Measurements from ENCODE around the gene CALN1. TPM values are rescaled to one million over a fixed set of nuclear protein-coding genes. Genes with fewer than 3 reads are reported as not detected.
"Not testable (repeated sequence)": the region's sequence is repeated elsewhere in the genome, so short reads cannot be mapped to it uniquely, and the experiment has no call there.

Gene CALN1
- polyA plus RNA-seq, 1 experiment, result not detected

- ChIA-PET POLR2A (no interaction called here), CTCF (no interaction called here)
- no peak overlapping the region for H3K27ac ChIP-seq (ENCODE audit: low read depth, low read length)
- no peaks in the 10 kb centered on the region for H3K27me3 ChIP-seq (ENCODE audit: control insufficient read depth, insufficient read depth, low read length)
- no peak for TF ChIP-seq CTCF (IDR thresholded peaks at IDR 0.05; ENCODE audit: low read depth, low read length)
- H3K9me3 ChIP-seq (ENCODE audit: control insufficient read depth, insufficient read depth, low read length), result peaks cover 36% of the 10 kb centered on the region
- DNase-seq (ENCODE audit: low read depth, low spot score), result no peak
- H3K4me3 ChIP-seq (ENCODE audit: low read depth, low read length), result no peak overlapping the region
These were observed 478.7 kb downstream of the CALN1 start for GRCh38 chr7:71933426-71933825.

GRCh38 chr7:71925663-71926062, 486.5 kb downstream of the CALN1 start:
- DNase-seq (ENCODE audit: low read depth, low spot score), result no peak
- POLR2A ChIA-PET, result no interaction called here
- H3K27ac ChIP-seq (ENCODE audit: low read depth, low read length), result no peak overlapping the region
- CTCF ChIA-PET, result no interaction called here
- H3K4me3 ChIP-seq (ENCODE audit: low read depth, low read length), result no peak overlapping the region
- H3K9me3 ChIP-seq (ENCODE audit: control insufficient read depth, insufficient read depth, low read length), result peaks cover 14% of the 10 kb centered on the region
- no peaks in the 10 kb centered on the region for H3K27me3 ChIP-seq (ENCODE audit: control insufficient read depth, insufficient read depth, low read length)
- TF ChIP-seq CTCF (IDR thresholded peaks at IDR 0.05; ENCODE audit: low read depth, low read length), result no peak

GRCh38 chr7:71914204-71914603, 497.9 kb downstream of the CALN1 start:
- DNase-seq (ENCODE audit: low read depth, low spot score); H3K4me3 ChIP-seq (ENCODE audit: low read depth, low read length); H3K27ac ChIP-seq (ENCODE audit: low read depth, low read length); CTCF ChIA-PET; H3K27me3 ChIP-seq (ENCODE audit: control insufficient read depth, insufficient read depth, low read length); POLR2A ChIA-PET: not testable (repeated sequence)
- H3K9me3 ChIP-seq (ENCODE audit: control insufficient read depth, insufficient read depth, low read length), result peaks cover 17% of the 10 kb centered on the region; the same call in 1 of the 2 replicates

GRCh38 chr7:71912476-71912875, 499.7 kb downstream of the CALN1 start:
- Histone ChIP-seq H3K27me3 (ENCODE audit: control insufficient read depth, insufficient read depth, low read length) (no peaks in the 10 kb centered on the region), H3K27ac (ENCODE audit: low read depth, low read length) (no peak overlapping the region), H3K9me3 (ENCODE audit: control insufficient read depth, insufficient read depth, low read length) (peaks cover 20% of the 10 kb centered on the region), H3K4me3 (ENCODE audit: low read depth, low read length) (no peak overlapping the region)
- TF ChIP-seq CTCF (IDR thresholded peaks at IDR 0.05; ENCODE audit: low read depth, low read length), result no peak
- DNase-seq (ENCODE audit: low read depth, low spot score), result no peak
- ChIA-PET CTCF (no interaction called here), POLR2A (no interaction called here)

GRCh38 chr7:71911051-71911450, 501.1 kb downstream of the CALN1 start:
- DNase-seq (ENCODE audit: low read depth, low spot score), result no peak

More at GRCh38 chr7:71911051-71911450, 501.1 kb downstream of the CALN1 start:
- H3K27ac ChIP-seq (ENCODE audit: low read depth, low read length), result no peak overlapping the region
- CTCF ChIA-PET, result no interaction called here
- peaks cover 26% of the 10 kb centered on the region for H3K9me3 ChIP-seq (ENCODE audit: control insufficient read depth, insufficient read depth, low read length)
- H3K4me3 ChIP-seq (ENCODE audit: low read depth, low read length), result no peak overlapping the region
- TF ChIP-seq CTCF (IDR thresholded peaks at IDR 0.05; ENCODE audit: low read depth, low read length), result no peak
- POLR2A ChIA-PET, result no interaction called here
- no peaks in the 10 kb centered on the region for H3K27me3 ChIP-seq (ENCODE audit: control insufficient read depth, insufficient read depth, low read length)

All from AG04450 (cell line).